IMR-90 (cell line): ENCODE measurements around the gene RNF14. TPM values are rescaled to one million over a fixed set of nuclear protein-coding genes. Genes with fewer than 3 reads are reported as not detected.

ENCODE experiments used
- ATAC-seq: fragments of 200-7000 bp; cut with Tn5 transposase; 2 replicates; pipeline ENCODE4 v1.9.1; 2020; ENCODE audit warnings: low read depth, mild to moderate bottlenecking, moderate library complexity
- BruUV-seq: library from RNA; stranded (reverse); fragments of 400-500 nt; replicated peaks from 2 replicates; lab custom pipeline; 2021; lab: Mats Ljungman, UMichigan
- CTCF ChIA-PET: fragments of 300-600 bp; formaldehyde crosslinking; extraction: SDS; loops from one replicate; lab custom pipeline; 2021; ENCODE audit warnings: antibody characterized with exemption; lab: Yijun Ruan, JAX
- POLR2A ChIA-PET: fragments of 300-600 bp; sonication (Branson Sonifier 250); formaldehyde crosslinking; loops from one replicate; lab custom pipeline; 2022; ENCODE audit warnings: antibody characterized with exemption; ENCODE audit not compliant: unreplicated experiment; lab: Charles Lee
- DNase-seq: peaks from one replicate; pipeline ENCODE4 v3.0.0; 2013
- H2AFZ ChIP-seq: replicated peaks from 2 replicates; pipeline ENCODE3; 2013; ENCODE audit warnings: low read length, mild to moderate bottlenecking; ENCODE audit not compliant: poor library complexity
- H2AK5ac ChIP-seq: 2 replicates; pipeline ENCODE4 v1.6.1; 2013; ENCODE audit warnings: low read depth, low read length, inconsistent platforms
- H2AK9ac ChIP-seq: replicated peaks from 2 replicates; pipeline ENCODE3; 2013; ENCODE audit warnings: mild to moderate bottlenecking, low read depth, low read length, moderate library complexity; ENCODE audit not compliant: poor library complexity
- H2BK120ac ChIP-seq: 2 replicates; pipeline ENCODE4 v1.6.1; 2013; ENCODE audit warnings: low read depth, low read length, inconsistent platforms
- H2BK15ac ChIP-seq: 3 replicates; pipeline ENCODE4 v1.6.1; 2013; ENCODE audit warnings: low read depth, low read length, inconsistent platforms
- H2BK20ac ChIP-seq: 2 replicates; pipeline ENCODE4 v1.6.1; 2013; ENCODE audit warnings: low read depth, mild to moderate bottlenecking, inconsistent platforms, low read length, moderate library complexity
- H2BK5ac ChIP-seq: 2 replicates; pipeline ENCODE4 v1.6.1; 2013; ENCODE audit warnings: mild to moderate bottlenecking, low read depth, low read length, inconsistent platforms; ENCODE audit not compliant: poor library complexity, severe bottlenecking
- H3K14ac ChIP-seq: replicated peaks from 2 replicates; pipeline ENCODE4 v1.6.1; 2013; ENCODE audit warnings: low read depth, low read length, inconsistent platforms
- H3K18ac ChIP-seq: 2 replicates; pipeline ENCODE4 v1.6.1; 2013; ENCODE audit warnings: low read depth, low read length, control low read depth
- H3K23ac ChIP-seq: 2 replicates; pipeline ENCODE4 v1.6.1; 2013; ENCODE audit warnings: low read depth, low read length, inconsistent platforms
- H3K27ac ChIP-seq: 2 replicates; pipeline ENCODE4 v1.5.1; 2013; ENCODE audit warnings: mild to moderate bottlenecking, control low read depth, low read length; ENCODE audit not compliant: insufficient read depth
- H3K27me3 ChIP-seq: 2 replicates; pipeline ENCODE4 v1.6.1; 2013; ENCODE audit warnings: low read length; ENCODE audit not compliant: control insufficient read depth, insufficient read depth
- H3K36me3 ChIP-seq: 2 replicates; pipeline ENCODE4 v1.6.1; 2013; ENCODE audit warnings: low read length, mixed read lengths; ENCODE audit not compliant: control insufficient read depth, insufficient read depth
- H3K4ac ChIP-seq: 2 replicates; pipeline ENCODE4 v1.6.1; 2013; ENCODE audit warnings: low read depth, low read length, inconsistent platforms
- H3K4me1 ChIP-seq: 2 replicates; pipeline ENCODE4 v1.6.1; 2013; ENCODE audit warnings: low read length, mixed read lengths; ENCODE audit not compliant: control insufficient read depth, insufficient read depth
- H3K4me2 ChIP-seq: 2 replicates; pipeline ENCODE4 v1.6.1; 2013; ENCODE audit warnings: low read depth, mild to moderate bottlenecking, control low read depth, low read length, moderate library complexity
- H3K4me3 ChIP-seq: 2 replicates; pipeline ENCODE4 v1.5.1; 2013; ENCODE audit warnings: low read depth, mild to moderate bottlenecking, control low read depth, low read length, moderate library complexity; ENCODE audit not compliant: insufficient read depth
- H3K56ac ChIP-seq: 2 replicates; pipeline ENCODE4 v1.6.1; 2013; ENCODE audit warnings: low read length, inconsistent platforms; ENCODE audit not compliant: insufficient read depth; ENCODE audit errors: extremely low read depth
- H3K79me1 ChIP-seq, 2 experiments: 2 replicates each; pipeline ENCODE4 v1.6.1; 2013; ENCODE audit warnings: low read length in 2 of 2, inconsistent platforms in 1 of 2, low read depth in 1 of 2
- H3K9ac ChIP-seq: 2 replicates; pipeline ENCODE4 v1.6.1; 2013; ENCODE audit warnings: low read depth, low read length, control low read depth
- H3K9me1 ChIP-seq: 2 replicates; pipeline ENCODE4 v1.6.1; 2013; ENCODE audit warnings: low read length, inconsistent platforms; ENCODE audit not compliant: insufficient read depth
- H3K9me3 ChIP-seq: 2 replicates; pipeline ENCODE4 v1.6.1; 2013; ENCODE audit warnings: low read length; ENCODE audit not compliant: control insufficient read depth, insufficient read depth
- H4K20me1 ChIP-seq: 2 replicates; pipeline ENCODE4 v1.6.1; 2013; ENCODE audit warnings: low read length, inconsistent platforms; ENCODE audit not compliant: insufficient read depth
- H4K5ac ChIP-seq: 2 replicates; pipeline ENCODE4 v1.6.1; 2013; ENCODE audit warnings: mild to moderate bottlenecking, low read depth, low read length, control low read depth
- H4K8ac ChIP-seq, 2 experiments: 2 replicates each; pipeline ENCODE4 v1.6.1; 2013; ENCODE audit warnings: low read depth in 2 of 2, low read length in 2 of 2, control low read depth in 1 of 2, inconsistent platforms in 1 of 2
- H4K91ac ChIP-seq: 2 replicates; pipeline ENCODE4 v1.6.1; 2013; ENCODE audit warnings: low read depth, low read length, inconsistent platforms; ENCODE audit not compliant: insufficient read depth
- CHD1 ChIP-seq: IDR thresholded peaks from 2 replicates; pipeline ENCODE4 v1.6.1; 2012; ENCODE audit warnings: low read depth, low read length, improper control_type of control experiment
- ELK1 ChIP-seq: fragments of 150-350 bp; IDR thresholded peaks from 2 replicates; pipeline ENCODE4 v1.6.1; 2016; ENCODE audit warnings: low read depth, mild to moderate bottlenecking, low read length, moderate library complexity, borderline replicate concordance
- FOS ChIP-seq: fragments of 150-350 bp; IDR thresholded peaks from 2 replicates; pipeline ENCODE4 v1.6.1; 2016; ENCODE audit warnings: low read depth, low read length
- MAFK ChIP-seq: IDR thresholded peaks from 2 replicates; pipeline ENCODE4 v1.6.1; 2012; ENCODE audit warnings: low read depth, low read length, improper control_type of control experiment
- RAD21 ChIP-seq: IDR thresholded peaks from 2 replicates; pipeline ENCODE4 v1.6.1; 2012; ENCODE audit warnings: low read length, improper control_type of control experiment
- WGBS, 2 experiments: methylation state at CpG; one replicate each; pipeline versions ENCODE4 v1.1.5 to v1.1.7; 2013; ENCODE audit warnings: missing lambda C conversion rate in 2 of 2; ENCODE audit not compliant: insufficient read length in 1 of 2; ENCODE audit errors: extremely low coverage in 2 of 2; 5-methylcytosine and 5-hydroxymethylcytosine counted together
- dilution Hi-C: fragments of 300-500 bp; cut with HindIII; formaldehyde crosslinking; loops from one replicate; pipeline ENCODE4 v1.14.3; 2018; ENCODE audit warnings: low sequenced_read_pairs; ENCODE audit not compliant: unreplicated experiment
- in situ Hi-C: fragments of 300-500 bp; cut with MboI; formaldehyde crosslinking; loops from 3 replicates; pipeline ENCODE4 v1.14.3; 2019; ENCODE audit warnings: low sequenced_read_pairs, inconsistent platforms, mixed read lengths
- intact Hi-C: fragments of 100-400 bp; cut with micrococcal nuclease; formaldehyde crosslinking; loops from 2 replicates; pipeline ENCODE4 v1.10.0; 2022
- polyA plus RNA-seq, 3 experiments: library from polyadenylated mRNA; depleted of rRNA; stranded (reverse); fragments of >200 nt; gene quantifications; 2 replicates each; pipeline ENCODE4 v1.2.3, GENCODE V29; 2012; ENCODE audit warnings: low replicate concordance in 1 of 3
- total RNA-seq: library from RNA; depleted of rRNA; stranded (reverse); fragments of >200 nt; gene quantifications from 2 replicates; pipeline ENCODE4 v1.2.3, GENCODE V29; 2012

The RNF14 gene
- total and polyA plus RNA-seq, 2 of the 4 experiments (the other 2 are of a cell fraction), result 36.1 to 106 TPM

GRCh38 chr5:142015781-142016533, 47.1 kb downstream of the RNF14 start:
- H2BK120ac ChIP-seq, result no peak overlapping the region
- H3K4ac ChIP-seq, result no peak overlapping the region
- dilution Hi-C loops (no loop called here), intact Hi-C loops (loop anchor here (2.0 to 10.0 kb wide), 3 partner anchors 46 to 679 kb away; partner anchors contain the start of gene NDFIP1), in situ Hi-C loops (no loop called here)
- H4K91ac ChIP-seq, result no peak overlapping the region
- no peak for ATAC-seq
- peaks cover 19% of the 10 kb centered on the region for H3K9me1 ChIP-seq
- H3K27ac ChIP-seq, result no peak overlapping the region
- H2BK15ac ChIP-seq, result no peak overlapping the region
- no peak overlapping the region; the same call in 1 of the 2 replicates for H3K4me2 ChIP-seq
- TF ChIP-seq CHD1, result no peak
- TF ChIP-seq MAFK, result no peak
- no peak for TF ChIP-seq ELK1
- no peak for TF ChIP-seq RAD21
- TF ChIP-seq FOS, result peak; percentile 43; the same call in 1 of the 2 replicates
- H3K27me3 ChIP-seq, result no peaks in the 10 kb centered on the region
- no peak overlapping the region for H2BK20ac ChIP-seq
- 0 out of 2 replicates have a peak overlapping the region, but pooled peaks have one; percentile 5 for H2AK5ac ChIP-seq
- H4K5ac ChIP-seq, result no peak overlapping the region
- H4K8ac ChIP-seq, result 0 out of 4 replicates have a peak overlapping the region, but pooled peaks of 1 of the 2 experiments have one; percentile 20
- H3K9me3 ChIP-seq, result no peaks in the 10 kb centered on the region; the same call in 1 of the 2 replicates
- H2AK9ac ChIP-seq, result no peak overlapping the region
- DNase-seq, result peak; percentile 56
- ChIA-PET CTCF (interaction anchor here (0.8 to 1.8 kb wide), 3 partner anchors 9 to 127 kb away, joined by 3 to 5 read pairs (median 3); no protein-coding TSS in a partner anchor), POLR2A (no interaction called here)
- peaks cover 10% of the 10 kb centered on the region for H3K4me1 ChIP-seq
- H3K23ac ChIP-seq, result no peak overlapping the region
- no TSS peak for BruUV-seq
- no peak overlapping the region for H3K18ac ChIP-seq
- H2BK5ac ChIP-seq, result no peak overlapping the region
- WGBS, 2 experiments, result 100% methylated on average over 1 of the region's 6 CpGs; no CpG with 5 or more reads in 1 of the 2 experiments
- H3K56ac ChIP-seq, result no peak overlapping the region
- H3K14ac ChIP-seq, result no peak overlapping the region
- H3K79me1 ChIP-seq, result peaks cover 4 to 17% of the 10 kb centered on the region in 2 experiments; a peak in 3 of 4 replicates
- no peaks in the 10 kb centered on the region for H4K20me1 ChIP-seq
- peak overlapping the region; percentile 69 for H2AFZ ChIP-seq
- no peak overlapping the region for H3K4me3 ChIP-seq
- H3K9ac ChIP-seq, result no peak overlapping the region
- H3K36me3 ChIP-seq, result peaks cover 5% of the 10 kb centered on the region; the same call in 1 of the 2 replicates
